Endometrial microvascular endothelial cells (primary cell): ENCODE data around the gene SESN1. TPM values are rescaled to one million over a fixed set of nuclear protein-coding genes. Genes with fewer than 3 reads are reported as not detected.

ENCODE experiments used
- in situ Hi-C: cut with HindIII; loops from 2 replicates; pipeline ENCODE4 v1.10.0; 2017; ENCODE audit warnings: low sequenced_read_pairs, low pct_unique_long_range_greater_than_20kb; ENCODE audit errors: inconsistent ontology term
- total RNA-seq: library from RNA; depleted of rRNA; stranded (reverse); fragments of >200 nt; gene quantifications from one replicate; pipeline ENCODE4 v1.2.3, GENCODE V29; 2015; ENCODE audit errors: inconsistent ontology term

Gene SESN1
- total RNA-seq, 1 donor from 2014 or later: 26.5 TPM

DNA sequence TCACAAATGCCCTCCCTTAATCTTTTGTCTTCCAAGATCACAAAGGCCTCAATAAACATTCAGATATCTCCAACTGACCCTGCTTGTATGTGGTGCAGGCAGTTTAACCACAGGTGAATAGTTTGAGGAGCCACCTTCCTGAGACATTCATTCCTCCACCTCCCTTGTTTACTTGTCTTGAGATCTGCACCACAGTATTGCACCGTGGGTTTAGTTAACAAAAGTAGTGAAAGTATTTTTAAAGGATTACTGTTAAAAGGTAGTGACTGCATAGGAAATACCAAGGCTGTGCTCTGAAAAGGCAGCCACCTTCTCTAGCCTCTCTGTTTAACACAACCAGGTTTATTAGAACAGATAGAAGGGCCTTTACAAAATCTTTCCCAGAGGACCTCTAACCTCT lies 46.5 kb downstream of the SESN1 start:
- in situ Hi-C loops: no loop called here

DNA sequence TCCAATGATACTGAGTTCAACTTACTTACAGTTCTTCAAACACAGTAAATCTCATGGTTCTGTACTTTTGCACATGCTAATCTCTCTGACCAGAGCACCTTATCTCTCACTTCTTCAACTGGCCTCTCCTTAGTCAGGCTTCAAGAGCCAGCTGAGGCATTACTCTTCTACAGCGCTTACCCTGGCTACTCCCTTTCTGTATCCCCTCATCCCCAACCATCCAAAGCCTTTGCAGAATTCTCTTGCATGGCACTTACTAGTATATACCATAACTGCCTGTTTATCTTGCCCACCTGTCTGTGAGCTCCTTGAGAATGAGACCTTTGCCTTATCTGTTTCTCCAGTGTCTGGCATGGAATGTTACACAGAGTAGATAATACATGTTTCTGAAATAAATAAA lies 49.2 kb downstream of the SESN1 start:
- in situ Hi-C loops: no loop called here

DNA sequence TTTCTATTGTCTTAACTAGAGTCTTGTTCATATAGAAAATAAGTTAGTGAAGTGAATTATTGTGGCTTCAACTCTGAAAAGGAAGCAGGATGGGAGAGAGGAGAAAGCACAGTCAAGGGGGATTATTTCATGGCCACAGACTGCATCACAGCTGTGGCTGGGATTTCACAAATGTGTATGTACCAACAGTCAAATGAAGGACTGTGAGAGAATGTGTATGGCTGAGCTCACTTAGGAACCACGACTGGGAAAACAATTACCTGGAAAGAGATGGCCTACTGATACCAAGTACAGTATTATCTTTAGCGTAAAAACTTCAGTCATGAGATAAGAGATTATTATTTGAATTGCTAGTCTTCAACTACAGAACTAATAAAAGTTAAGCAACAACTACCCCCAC lies 54.9 kb downstream of the SESN1 start:
- in situ Hi-C loops: no loop called here

DNA sequence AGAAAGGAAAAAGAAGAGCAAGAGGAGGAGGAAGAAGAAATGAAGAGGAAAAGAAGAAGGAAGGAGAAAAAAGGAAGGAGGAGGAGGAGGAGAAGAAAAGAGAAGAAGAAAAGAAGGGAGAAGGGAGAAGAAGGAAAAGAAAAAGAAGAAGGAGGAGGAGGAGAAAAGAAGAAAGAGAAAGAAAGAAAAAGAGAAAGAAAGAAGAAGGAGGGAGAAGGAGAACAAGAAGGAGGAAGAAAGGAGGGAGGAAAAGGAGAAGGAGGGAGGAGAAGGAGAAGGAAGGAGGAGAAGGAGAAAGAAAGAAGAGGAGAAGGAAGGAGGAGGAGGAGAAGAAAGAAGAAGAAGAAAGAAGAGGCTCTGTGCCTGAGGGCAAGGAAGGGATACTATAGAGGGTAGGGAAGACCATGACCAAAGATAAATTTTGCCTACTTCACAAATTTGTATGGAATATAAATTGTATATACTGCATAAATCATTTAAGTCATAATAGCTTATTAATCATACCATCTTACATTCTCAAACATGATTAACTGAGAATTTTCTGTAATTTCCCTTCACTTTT lies 55.7 kb downstream of the SESN1 start:
- in situ Hi-C loops: no loop called here

DNA sequence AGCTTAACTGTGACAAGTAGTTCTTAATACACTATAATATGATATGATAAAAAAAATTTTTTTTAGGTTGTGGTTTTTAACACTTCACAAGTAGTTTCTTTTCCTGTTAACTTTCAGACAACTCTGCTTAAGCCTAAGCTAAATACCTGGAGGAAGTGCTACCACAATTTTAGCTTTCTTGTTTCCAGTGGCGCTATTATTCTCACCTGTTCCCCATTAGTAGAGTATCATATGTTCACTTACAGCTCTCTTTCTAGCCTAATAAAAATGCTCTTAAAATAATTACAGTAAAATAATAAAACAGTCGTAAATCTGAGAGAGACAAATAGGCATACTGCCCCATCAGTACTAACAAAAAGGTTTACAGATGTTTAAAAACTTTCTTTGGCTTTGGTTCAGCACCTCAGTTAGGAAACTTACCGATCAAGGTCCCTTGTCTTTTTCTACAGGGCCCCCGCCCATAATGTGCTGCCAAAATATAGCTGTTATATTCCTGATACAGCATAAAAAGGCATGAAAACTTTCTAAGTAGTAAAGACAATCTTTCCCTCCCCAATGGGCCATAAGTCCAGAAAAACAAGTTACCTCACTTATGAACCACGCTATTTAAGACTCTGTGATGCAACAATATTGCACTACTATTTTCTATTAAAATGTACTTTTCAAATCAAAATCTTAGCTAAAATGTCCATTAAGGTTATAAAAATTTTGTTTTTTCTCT lies 57.9 kb downstream of the SESN1 start:
- in situ Hi-C loops: no loop called here

DNA sequence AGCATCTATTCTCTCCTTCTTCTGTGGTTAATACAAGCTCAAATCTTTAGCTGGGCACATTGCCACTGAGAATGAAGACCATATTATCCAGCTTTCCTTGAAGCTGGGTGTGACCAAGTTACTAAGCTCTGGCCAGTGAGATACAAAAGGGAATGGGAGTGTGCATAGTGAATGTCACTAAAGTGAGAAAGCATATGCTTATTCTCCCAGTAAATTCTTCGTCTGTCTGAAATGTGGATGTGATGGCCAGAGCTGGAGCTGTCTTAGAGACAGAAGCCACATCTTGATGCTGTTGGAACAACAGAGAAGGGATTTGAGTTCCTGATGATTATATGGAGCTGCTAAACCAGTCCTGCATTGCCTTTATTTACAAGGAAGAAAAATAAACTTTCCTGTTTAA lies 60.1 kb downstream of the SESN1 start:
- in situ Hi-C loops: no loop called here

DNA sequence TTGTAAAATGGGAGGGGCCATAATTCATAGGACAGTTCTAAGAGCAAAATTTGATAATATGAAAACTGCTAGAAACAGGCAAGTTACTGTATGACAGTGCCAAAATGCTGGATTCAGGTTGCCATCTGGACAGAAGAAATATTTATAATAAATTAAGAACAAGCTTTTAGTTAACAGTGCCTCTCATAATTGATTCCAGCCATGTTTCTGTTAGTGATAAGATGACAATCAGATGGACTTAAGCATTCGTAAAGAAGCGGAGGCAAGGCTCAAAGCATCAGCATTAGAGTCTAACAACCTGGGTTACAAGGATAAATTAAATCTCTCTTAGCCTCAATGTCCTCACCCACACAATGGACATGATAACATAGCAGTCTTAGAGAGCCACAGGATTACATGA lies 61.0 kb downstream of the SESN1 start:
- in situ Hi-C loops: no loop called here

DNA sequence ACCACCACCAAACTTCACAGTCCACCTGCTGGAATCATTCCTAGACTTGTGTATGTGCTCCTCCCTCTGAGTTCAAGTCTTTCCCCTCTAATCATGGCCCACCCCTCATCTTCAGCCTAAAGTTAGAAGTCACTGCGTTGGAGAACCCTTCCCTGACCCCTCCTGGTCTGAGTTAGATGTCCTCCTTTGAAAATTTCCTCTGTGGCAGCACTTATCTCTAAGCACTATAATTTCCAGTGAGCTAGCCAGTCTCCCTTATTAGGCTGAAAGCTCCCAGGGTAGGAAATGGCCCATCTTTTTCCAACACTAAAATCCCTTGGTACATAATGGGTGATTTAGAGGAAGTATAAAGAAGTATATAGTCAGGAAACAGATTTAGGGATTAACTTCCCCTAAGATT lies 63.2 kb downstream of the SESN1 start:
- in situ Hi-C loops: no loop called here

DNA sequence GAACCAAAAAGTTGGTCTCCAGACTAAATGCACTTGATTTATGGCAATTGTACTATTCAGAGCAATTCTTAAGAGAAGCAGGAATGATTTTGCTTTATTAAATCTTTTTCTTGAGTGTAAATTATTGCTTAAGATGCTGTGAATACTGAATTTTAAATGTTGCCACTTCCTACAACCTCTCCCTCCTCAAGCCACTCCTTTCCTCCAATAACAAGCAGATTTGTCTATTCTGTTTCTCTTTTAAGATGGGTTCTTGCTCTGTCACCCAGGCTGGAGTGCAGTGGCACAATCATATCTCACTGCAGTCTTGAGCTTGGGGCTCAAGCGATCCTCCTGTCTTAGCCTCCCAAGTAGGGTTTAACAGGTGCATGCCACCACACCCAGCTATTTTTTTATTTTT lies 65.3 kb downstream of the SESN1 start:
- in situ Hi-C loops: no loop called here

DNA sequence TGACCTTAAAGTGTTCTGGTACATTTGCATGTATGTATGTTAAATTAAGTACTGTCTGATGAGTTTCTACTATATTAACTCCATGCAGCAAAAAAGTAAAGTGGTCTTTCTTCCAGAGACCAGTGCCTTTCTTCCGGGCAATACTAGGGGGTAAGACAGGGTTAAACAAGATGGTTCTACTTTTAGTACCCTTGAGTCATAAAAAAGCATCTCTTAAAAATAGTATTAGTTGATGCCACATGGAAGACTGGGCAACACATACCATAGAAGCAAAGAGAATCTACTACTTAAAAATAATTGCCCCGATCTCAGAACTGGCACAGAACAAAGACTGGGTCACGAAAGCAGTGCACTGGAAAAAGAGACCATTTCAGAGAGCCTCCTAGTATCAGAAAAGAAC lies 66.2 kb downstream of the SESN1 start:
- in situ Hi-C loops: no loop called here

DNA sequence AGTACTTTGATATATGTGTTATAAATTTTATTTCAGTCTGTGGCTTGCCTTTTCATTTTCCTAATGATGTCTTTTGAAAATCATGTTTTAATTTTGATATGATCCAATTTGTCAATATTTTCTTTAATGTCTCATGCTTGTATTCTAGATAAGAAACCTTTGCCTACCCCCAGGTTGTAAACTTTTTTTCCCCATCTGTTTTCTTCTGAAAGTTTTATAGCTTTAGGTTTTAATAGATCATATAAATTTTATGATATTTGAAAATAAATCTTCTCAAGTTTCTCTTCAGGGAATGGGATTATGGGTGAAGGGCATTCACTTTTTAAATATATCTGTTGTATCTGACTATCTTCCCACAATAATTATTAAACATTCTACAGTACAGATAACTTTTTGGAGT lies 66.7 kb downstream of the SESN1 start:
- in situ Hi-C loops: no loop called here

DNA sequence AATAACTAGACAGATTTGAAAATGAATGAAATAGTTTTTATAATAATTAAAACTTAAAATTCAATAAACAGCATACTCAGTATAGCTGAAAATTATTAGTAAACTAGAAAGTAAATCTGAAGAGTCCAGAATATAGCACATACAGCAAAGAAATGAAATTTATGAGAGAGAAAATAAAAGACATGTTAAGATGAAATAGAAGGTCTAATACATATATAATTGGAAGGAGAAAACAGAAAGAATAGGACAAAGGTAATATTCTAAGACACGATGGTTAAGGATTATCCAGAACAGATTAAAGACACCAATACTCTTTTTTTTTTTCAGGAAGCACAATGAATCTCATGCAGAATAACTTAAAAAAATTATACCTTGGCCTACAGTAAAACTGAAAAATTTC lies 69.0 kb downstream of the SESN1 start:
- in situ Hi-C loops: no loop called here

DNA sequence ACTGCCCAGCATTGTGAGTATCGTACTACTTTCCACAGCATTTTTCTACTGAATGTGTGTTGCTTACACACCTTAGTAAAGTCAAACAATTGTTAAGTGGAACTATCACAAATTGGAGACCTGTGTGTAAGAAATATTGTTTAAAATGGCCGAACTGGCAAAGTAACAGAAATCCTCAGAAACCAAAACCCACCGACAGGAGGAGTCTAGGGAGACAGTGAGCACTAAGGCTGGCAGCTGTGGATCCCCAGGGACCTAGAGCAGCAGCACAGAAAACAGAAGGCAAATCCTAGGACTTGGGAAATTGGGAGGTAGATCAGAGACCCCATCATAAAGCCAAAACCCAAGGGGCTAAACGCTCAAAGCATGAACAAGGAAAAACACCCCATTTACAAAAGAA lies 69.9 kb downstream of the SESN1 start:
- in situ Hi-C loops: no loop called here

DNA sequence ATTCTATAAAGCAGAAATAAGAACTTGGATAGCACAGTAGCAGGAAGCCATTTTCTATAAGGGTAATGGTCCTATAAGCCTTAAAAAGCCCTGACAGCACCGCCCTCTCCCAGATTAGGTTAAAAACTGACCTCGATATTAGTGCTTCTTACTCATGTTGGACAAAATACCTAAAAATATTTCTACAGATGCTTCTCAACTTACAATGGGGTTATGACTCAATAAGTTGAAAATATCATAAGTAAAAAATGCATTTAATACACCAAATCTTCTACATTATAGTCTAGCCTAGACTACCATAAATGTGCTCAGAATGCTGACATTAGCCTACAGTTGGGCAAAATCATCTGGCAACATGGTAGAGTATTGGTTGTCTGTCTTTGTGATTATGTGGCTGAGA lies 70.3 kb downstream of the SESN1 start:
- in situ Hi-C loops: no loop called here

DNA sequence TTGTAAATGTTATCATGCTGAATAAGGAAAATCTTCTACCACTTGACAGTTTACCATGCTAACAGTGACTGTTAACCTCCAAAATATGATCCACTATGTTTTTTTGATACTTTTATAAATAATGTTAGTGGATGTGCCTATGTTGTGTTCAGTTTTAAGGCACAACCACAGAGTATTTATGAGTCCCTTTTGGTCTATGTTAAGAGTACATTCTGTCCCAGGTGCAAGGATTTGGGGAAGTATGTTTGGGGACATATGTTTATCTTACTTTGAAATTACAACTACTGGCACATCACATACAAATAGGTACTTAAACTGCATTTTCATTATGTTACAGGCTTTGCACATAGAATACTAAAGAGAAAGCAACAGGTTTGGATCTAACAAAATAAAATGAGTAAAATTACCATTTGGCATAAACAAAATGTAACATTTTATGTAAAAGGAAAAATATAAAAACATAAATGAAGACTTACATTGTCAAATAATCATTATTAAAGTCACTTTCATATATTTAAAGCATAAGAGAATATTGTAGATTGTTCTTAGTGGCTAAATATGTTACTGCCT lies 71.2 kb downstream of the SESN1 start:
- in situ Hi-C loops: no loop called here

DNA sequence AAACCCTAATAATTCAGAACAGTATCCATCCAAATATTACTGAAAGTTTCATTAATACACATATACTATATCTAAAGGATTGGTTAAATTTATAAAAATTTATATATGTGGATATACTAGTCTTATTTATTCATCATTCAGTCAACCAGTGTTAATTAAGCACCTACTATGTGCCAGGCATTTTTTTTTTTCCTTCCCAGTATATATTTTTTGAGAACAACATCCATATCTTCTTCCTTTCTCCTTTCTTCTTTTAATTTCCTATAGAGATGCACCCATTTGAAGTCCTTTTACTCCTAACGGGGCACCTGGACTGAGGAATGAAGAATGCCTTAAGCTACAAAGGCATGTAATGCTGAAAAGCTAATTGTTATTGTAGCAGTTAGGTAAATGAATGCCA lies 72.8 kb downstream of the SESN1 start:
- in situ Hi-C loops: no loop called here

DNA sequence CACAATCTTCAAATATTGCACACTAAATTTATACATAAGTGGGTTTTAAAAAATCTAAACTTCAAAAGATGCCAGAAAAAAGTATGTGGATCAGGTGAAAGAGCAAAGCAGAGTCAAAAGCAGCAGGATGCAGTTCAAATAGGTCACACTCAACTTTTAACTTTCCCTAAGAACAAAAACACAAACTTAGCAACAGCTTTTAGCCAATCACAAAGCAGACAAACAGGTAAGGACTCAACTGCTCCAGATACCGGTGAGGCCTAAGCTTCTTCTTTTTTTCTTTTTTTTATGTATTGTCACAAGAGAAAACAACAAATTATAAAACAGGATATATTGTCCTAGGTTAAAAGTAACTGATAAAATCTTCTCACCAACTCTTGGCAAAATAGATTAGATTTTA lies 74.7 kb downstream of the SESN1 start:
- in situ Hi-C loops: no loop called here

DNA sequence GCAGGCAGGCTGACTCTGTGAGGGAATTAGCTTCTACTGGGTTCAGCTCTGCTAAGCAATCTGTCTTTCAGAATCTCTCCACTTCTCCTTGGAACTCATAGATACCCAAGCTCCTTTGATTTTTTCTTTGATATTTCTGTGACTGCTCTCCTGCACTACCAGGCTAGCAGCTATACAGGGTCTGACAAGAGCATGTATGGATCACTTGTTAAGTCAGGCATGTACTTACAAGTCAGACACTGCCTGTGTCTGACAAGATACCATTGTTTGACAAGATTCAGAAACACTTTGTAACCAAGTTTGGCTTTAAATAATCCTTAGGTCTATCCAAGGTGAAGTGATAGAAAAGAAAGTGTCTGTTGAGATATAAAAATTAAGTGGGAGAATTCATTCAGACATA lies 79.5 kb downstream of the SESN1 start:
- in situ Hi-C loops: no loop called here

DNA sequence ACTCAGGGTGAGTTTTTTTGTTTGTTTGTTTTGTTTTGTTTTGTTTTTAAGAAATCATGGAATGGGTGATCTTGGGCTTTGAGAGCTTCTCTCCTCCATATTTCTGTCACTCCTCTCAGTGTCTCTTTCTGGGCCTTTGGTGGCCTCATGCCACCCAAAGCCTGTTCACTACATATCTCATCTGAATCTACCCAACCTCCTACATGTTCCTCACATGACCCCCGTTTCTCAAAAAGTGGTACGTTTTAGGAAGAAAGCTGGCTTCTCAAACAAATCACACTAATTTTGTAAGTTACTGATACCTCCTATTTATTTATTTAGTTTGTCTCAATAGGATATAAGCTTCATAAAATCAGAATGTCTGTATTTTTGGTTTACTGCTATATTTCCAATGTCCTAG lies 80.0 kb downstream of the SESN1 start:
- in situ Hi-C loops: no loop called here

DNA sequence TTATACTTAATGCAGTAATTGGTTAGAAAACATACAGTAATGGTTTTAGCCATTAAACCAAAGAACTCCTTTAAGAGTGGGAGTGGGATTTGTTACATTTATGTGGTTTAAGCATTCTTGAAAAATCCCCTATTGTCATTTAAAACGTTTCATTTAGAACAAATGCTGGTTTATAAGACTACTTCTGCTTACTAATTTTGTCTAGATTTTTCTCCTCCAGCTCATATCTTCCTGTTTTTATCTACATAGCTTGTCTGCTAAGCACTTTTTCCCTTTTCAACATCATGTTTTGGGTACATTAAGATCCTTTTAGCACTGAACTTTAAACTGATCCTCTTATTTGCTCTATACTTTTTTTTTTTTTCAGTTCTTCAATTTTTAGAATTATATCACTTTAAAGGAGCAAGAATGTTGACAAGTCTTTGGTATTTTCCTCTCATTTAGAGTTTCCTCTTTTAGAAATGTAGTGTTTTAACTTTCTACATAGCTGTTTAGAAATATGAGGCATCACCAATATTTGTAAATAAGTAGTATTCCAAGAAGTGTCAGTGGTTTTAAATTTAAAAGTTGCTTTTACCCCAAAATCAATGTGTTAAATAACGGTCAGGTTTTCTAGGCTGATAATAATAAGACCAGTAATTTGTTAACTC lies 80.9 kb downstream of the SESN1 start:
- in situ Hi-C loops: no loop called here
